HepG2 (cell line): ENCODE results near the gene STAT6. TPM values are rescaled to one million over a fixed set of nuclear protein-coding genes. Genes with fewer than 3 reads are reported as not detected.
A peak's percentile ranks its signal among the peaks of the same experiment; 100 is the strongest.

Experiments
- AKAP8 ChIP-seq: sonication (generic); formaldehyde crosslinking; IDR thresholded peaks from 2 replicates; pipeline ENCODE4 v1.5.1; 2020; ENCODE audit warnings: mild to moderate bottlenecking, missing genetic modification reagents
- DPF2 ChIP-seq: sonication (generic); formaldehyde crosslinking; IDR thresholded peaks from 2 replicates; pipeline ENCODE4 v1.4.0; 2020; ENCODE audit warnings: mild to moderate bottlenecking, low read depth, missing genetic modification reagents, borderline replicate concordance
- HOXA3 ChIP-seq: sonication (generic); formaldehyde crosslinking; IDR thresholded peaks from 2 replicates; pipeline ENCODE4 v1.5.0; 2020; ENCODE audit warnings: missing genetic modification reagents
- KDM2A ChIP-seq: sonication (generic); formaldehyde crosslinking; IDR thresholded peaks from 2 replicates; pipeline ENCODE4 v1.4.0; 2020; ENCODE audit warnings: low read depth, missing genetic modification reagents, borderline replicate concordance
- KDM6A ChIP-seq: IDR thresholded peaks from 2 replicates; pipeline ENCODE4 v1.6.1; 2016; ENCODE audit warnings: low read depth
- MEIS1 ChIP-seq: sonication (generic); formaldehyde crosslinking; IDR thresholded peaks from 2 replicates; pipeline ENCODE4 v1.9.0; 2021; ENCODE audit warnings: mild to moderate bottlenecking, missing genetic modification reagents, moderate library complexity, borderline replicate concordance
- NR2F2 ChIP-seq: IDR thresholded peaks from 2 replicates; pipeline ENCODE4 v1.6.1; 2012; ENCODE audit warnings: low read depth, inconsistent platforms, borderline replicate concordance
- RXRA ChIP-seq: sonication (generic); formaldehyde crosslinking; IDR thresholded peaks from 2 replicates; pipeline ENCODE4 v1.5.1; 2020; ENCODE audit warnings: missing genetic modification reagents
- SAP130 ChIP-seq: IDR thresholded peaks from 2 replicates; pipeline ENCODE4 v1.6.1; 2016; ENCODE audit warnings: low read depth
- SPEN ChIP-seq: sonication (generic); formaldehyde crosslinking; IDR thresholded peaks from 2 replicates; pipeline ENCODE4 v1.5.1; 2020; ENCODE audit warnings: low read depth, mild to moderate bottlenecking, missing genetic modification reagents
- ZMYM2 ChIP-seq: sonication (generic); formaldehyde crosslinking; IDR thresholded peaks from 2 replicates; pipeline ENCODE4 v1.8.0; 2022; ENCODE audit warnings: mild to moderate bottlenecking, missing genetic modification reagents
- ZNF264 ChIP-seq: sonication (generic); formaldehyde crosslinking; IDR thresholded peaks from 2 replicates; pipeline ENCODE4 v1.4.0; 2020; ENCODE audit warnings: missing genetic modification reagents
- ZNF354B ChIP-seq: sonication (generic); formaldehyde crosslinking; IDR thresholded peaks from 2 replicates; pipeline ENCODE4 v1.8.0; 2022; ENCODE audit warnings: mild to moderate bottlenecking, missing genetic modification reagents
- ZNF614 ChIP-seq: IDR thresholded peaks from 2 replicates; pipeline ENCODE4 v1.6.1; 2018; ENCODE audit warnings: missing biosample characterization, missing genetic modification reagents, inconsistent platforms, borderline replicate concordance
- polyA plus RNA-seq, 8 experiments: library from polyadenylated mRNA; depleted of rRNA in 3 of 8; stranded (reverse) in 7 of 8; unstranded in 1 of 8; fragments of >200 nt; fragmentation: Illumina TruSeq in 4 of 8; extraction: Trizol in 4 of 8; gene quantifications; 2 replicates each; pipeline versions ENCODE4 v1.2.1 to v1.2.3, GENCODE V29; 2011 to 2016; ENCODE audit warnings: low read depth in 4 of 8, missing spikeins in 1 of 8, mixed read lengths in 1 of 8; ENCODE audit not compliant: insufficient read depth in 1 of 8
- total RNA-seq, 5 experiments: library from RNA; depleted of rRNA; stranded (reverse); fragments of >200 nt; fragmentation: Illumina TruSeq; extraction: Trizol; gene quantifications; 2 replicates each; pipeline ENCODE4 v1.2.3, GENCODE V29; 2016; ENCODE audit warnings: low read depth in 1 of 5
- TF ChIP-seq, protein P1 (sequence below): sonication (generic); formaldehyde crosslinking; IDR thresholded peaks from 2 replicates; pipeline ENCODE4 v1.4.0; 2020; ENCODE audit warnings: low read depth, mild to moderate bottlenecking, missing genetic modification reagents
- TF ChIP-seq, protein P2 (sequence below): IDR thresholded peaks from 2 replicates; pipeline ENCODE4 v1.6.1; 2016; ENCODE audit warnings: missing genetic modification reagents, missing compliant biosample characterization
- TF ChIP-seq, protein P3 (sequence below): sonication (generic); formaldehyde crosslinking; IDR thresholded peaks from 2 replicates; pipeline ENCODE4 v1.8.0; 2022; ENCODE audit warnings: missing genetic modification reagents, low read depth, mild to moderate bottlenecking, borderline replicate concordance
- TF ChIP-seq, protein P4 (sequence below), 2 experiments: sonication (generic) in 1 of 2; formaldehyde crosslinking in 1 of 2; IDR thresholded peaks; 2 replicates each; pipeline versions ENCODE4 v1.5.1 to v1.6.1; 2011 to 2020; ENCODE audit warnings: borderline replicate concordance in 1 of 2, low read depth in 1 of 2, low read length in 1 of 2, mild to moderate bottlenecking in 1 of 2, missing genetic modification reagents in 1 of 2, moderate library complexity in 1 of 2
- TF ChIP-seq, protein P5 (sequence below): sonication (generic); formaldehyde crosslinking; IDR thresholded peaks from 2 replicates; pipeline ENCODE4 v1.5.0; 2020; ENCODE audit warnings: mild to moderate bottlenecking, missing genetic modification reagents
- TF ChIP-seq, protein P6 (sequence below): IDR thresholded peaks from 2 replicates; pipeline ENCODE4 v1.6.1; 2016; ENCODE audit warnings: low read depth, control low read depth

STAT6 gene
- total and polyA plus RNA-seq, 2 of the 13 experiments (the other 11 are each of a cell fraction or from before 2014, with no cell fraction given): 28.0 to 62.2 TPM

DNA sequence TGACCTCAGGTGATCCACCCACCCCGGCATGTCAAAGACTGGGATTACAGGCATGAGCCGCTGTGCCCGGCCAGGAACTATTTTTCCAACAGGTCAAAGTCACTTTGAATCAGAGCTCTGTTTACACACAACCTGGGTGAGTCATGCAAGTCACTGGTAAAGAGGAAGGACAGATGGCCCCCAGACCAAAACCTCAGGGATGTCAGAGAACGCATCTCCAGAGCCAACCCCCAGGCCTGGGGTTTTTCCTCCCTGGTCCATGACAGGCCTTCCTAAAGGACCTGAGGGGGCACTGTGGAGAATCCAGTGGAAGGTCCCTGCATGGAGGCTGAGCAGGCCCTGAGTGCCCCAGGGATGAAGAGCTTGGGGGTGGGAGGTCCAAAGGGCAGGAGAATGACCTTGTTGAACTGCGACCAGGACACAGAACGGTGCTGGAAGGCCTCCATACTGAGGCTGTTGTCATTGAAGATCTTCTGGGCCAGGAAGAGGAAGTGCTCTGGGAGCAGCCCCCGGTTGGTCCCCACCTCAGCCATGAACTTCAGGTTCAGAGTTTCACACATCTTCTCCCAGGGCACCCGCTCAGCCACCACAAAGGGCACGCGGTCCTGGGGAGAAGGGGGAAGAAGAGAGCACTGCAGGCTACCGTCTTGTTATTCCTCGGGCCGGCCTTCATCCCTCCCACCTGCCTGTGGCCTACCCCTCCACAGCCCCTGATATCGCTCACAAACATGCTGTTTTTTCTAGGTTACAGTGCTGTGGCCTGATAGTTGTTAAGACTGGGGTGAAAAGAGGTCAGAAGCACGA lies 9.1 kb downstream of the STAT6 start (continued):
- TF ChIP-seq RXRA: peak; percentile 94
- TF ChIP-seq SPEN (CRISPR knock-in tag): peak; percentile 75; the same call in 1 of the 2 replicates
- TF ChIP-seq HOXA3 (CRISPR knock-in tag): peak; percentile 79
- TF ChIP-seq ZNF614: peak; percentile 62; the same call in 1 of the 2 replicates
- TF ChIP-seq ZNF354B (CRISPR knock-in tag): no peak
- TF ChIP-seq ZNF264 (CRISPR knock-in tag): peak; percentile 80
- TF ChIP-seq, protein P1, sequence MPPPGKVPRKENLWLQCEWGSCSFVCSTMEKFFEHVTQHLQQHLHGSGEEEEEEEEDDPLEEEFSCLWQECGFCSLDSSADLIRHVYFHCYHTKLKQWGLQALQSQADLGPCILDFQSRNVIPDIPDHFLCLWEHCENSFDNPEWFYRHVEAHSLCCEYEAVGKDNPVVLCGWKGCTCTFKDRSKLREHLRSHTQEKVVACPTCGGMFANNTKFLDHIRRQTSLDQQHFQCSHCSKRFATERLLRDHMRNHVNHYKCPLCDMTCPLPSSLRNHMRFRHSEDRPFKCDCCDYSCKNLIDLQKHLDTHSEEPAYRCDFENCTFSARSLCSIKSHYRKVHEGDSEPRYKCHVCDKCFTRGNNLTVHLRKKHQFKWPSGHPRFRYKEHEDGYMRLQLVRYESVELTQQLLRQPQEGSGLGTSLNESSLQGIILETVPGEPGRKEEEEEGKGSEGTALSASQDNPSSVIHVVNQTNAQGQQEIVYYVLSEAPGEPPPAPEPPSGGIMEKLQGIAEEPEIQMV (CRISPR knock-in tag): no peak
- TF ChIP-seq ZMYM2 (CRISPR knock-in tag): peak; percentile 96
- TF ChIP-seq, protein P2, sequence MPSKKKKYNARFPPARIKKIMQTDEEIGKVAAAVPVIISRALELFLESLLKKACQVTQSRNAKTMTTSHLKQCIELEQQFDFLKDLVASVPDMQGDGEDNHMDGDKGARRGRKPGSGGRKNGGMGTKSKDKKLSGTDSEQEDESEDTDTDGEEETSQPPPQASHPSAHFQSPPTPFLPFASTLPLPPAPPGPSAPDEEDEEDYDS (CRISPR knock-in tag): peak; percentile 33; the same call in 1 of the 2 replicates
- peak; percentile 22 for TF ChIP-seq NR2F2
- TF ChIP-seq, protein P3, sequence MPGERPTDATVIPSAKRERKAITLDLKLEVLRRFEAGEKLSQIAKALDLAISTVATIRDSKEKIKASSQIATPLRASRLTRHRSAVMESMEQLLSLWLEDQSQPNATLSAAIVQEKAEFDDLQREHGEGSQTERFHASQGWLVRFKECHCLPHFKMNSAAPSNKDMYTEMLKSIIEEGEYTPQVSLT (CRISPR knock-in tag): no peak
- peak; percentile 85 for TF ChIP-seq SAP130 (CRISPR knock-in tag)
- TF ChIP-seq DPF2 (CRISPR knock-in tag): peak; percentile 79
- 0 out of 2 replicates have a peak, but pooled peaks have one; percentile 12 for TF ChIP-seq KDM2A (CRISPR knock-in tag)
- peak; percentile 71; the same call in 1 of the 2 replicates for TF ChIP-seq KDM6A (CRISPR knock-in tag)
- TF ChIP-seq, protein P4, sequence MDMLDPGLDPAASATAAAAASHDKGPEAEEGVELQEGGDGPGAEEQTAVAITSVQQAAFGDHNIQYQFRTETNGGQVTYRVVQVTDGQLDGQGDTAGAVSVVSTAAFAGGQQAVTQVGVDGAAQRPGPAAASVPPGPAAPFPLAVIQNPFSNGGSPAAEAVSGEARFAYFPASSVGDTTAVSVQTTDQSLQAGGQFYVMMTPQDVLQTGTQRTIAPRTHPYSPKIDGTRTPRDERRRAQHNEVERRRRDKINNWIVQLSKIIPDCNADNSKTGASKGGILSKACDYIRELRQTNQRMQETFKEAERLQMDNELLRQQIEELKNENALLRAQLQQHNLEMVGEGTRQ (IDR thresholded peaks at IDR 0.05; ENCODE audit: low read depth, low read length): no peak
- TF ChIP-seq, protein P4 (CRISPR knock-in tag; IDR thresholded peaks at IDR 0.05; ENCODE audit: borderline replicate concordance): peak; percentile 50; the same call in 1 of the 2 replicates
- TF ChIP-seq MEIS1: peak; percentile 75; the same call in 1 of the 2 replicates
- TF ChIP-seq, protein P5, sequence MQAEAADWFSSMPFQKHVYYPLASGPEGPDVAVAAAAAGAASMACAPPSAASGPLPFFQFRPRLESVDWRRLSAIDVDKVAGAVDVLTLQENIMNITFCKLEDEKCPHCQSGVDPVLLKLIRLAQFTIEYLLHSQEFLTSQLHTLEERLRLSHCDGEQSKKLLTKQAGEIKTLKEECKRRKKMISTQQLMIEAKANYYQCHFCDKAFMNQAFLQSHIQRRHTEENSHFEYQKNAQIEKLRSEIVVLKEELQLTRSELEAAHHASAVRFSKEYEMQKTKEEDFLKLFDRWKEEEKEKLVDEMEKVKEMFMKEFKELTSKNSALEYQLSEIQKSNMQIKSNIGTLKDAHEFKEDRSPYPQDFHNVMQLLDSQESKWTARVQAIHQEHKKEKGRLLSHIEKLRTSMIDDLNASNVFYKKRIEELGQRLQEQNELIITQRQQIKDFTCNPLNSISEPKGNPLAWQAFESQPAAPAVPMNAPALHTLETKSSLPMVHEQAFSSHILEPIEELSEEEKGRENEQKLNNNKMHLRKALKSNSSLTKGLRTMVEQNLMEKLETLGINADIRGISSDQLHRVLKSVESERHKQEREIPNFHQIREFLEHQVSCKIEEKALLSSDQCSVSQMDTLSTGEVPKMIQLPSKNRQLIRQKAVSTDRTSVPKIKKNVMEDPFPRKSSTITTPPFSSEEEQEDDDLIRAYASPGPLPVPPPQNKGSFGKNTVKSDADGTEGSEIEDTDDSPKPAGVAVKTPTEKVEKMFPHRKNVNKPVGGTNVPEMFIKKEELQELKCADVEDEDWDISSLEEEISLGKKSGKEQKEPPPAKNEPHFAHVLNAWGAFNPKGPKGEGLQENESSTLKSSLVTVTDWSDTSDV (CRISPR knock-in tag): no peak
- TF ChIP-seq, protein P6, sequence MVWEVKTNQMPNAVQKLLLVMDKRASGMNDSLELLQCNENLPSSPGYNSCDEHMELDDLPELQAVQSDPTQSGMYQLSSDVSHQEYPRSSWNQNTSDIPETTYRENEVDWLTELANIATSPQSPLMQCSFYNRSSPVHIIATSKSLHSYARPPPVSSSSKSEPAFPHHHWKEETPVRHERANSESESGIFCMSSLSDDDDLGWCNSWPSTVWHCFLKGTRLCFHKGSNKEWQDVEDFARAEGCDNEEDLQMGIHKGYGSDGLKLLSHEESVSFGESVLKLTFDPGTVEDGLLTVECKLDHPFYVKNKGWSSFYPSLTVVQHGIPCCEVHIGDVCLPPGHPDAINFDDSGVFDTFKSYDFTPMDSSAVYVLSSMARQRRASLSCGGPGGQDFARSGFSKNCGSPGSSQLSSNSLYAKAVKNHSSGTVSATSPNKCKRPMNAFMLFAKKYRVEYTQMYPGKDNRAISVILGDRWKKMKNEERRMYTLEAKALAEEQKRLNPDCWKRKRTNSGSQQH (CRISPR knock-in tag): peak; percentile 59
- no peak for TF ChIP-seq AKAP8 (CRISPR knock-in tag)
